K562 (cell line): ENCODE data around the gene FGF21. TPM values are rescaled to one million over a fixed set of nuclear protein-coding genes. Genes with fewer than 3 reads are reported as not detected.

Experiments
- BRF1 ChIP-seq: IDR thresholded peaks from 3 replicates; pipeline ENCODE4 v1.6.1; 2011; ENCODE audit warnings: borderline replicate concordance, mild to moderate bottlenecking; ENCODE audit not compliant: insufficient read length; ENCODE audit errors: extremely low read depth
- CBX8 ChIP-seq: fragments of 200-600 bp; sonication (generic); IDR thresholded peaks from 2 replicates; pipeline ENCODE4 v1.6.1; 2012; ENCODE audit warnings: borderline replicate concordance, mixed run types, low read depth, mild to moderate bottlenecking, moderate library complexity, mixed read lengths, low read length, control low read depth, inconsistent platforms; ENCODE audit not compliant: poor library complexity, severe bottlenecking; ENCODE audit errors: extremely low read depth
- CHCHD3 ChIP-seq: fragments of 250-450 bp; sonication (Bioruptor Pico); IDR thresholded peaks from 2 replicates; pipeline ENCODE4 v2.1.2; 2022; ENCODE audit warnings: mild to moderate bottlenecking
- COPS2 ChIP-seq: fragments of 450-650 bp; conservative IDR thresholded peaks from 2 replicates; pipeline ENCODE4 v1.6.1; 2016; ENCODE audit warnings: mild to moderate bottlenecking, moderate library complexity
- ELF1 ChIP-seq: fragments of 200-800 bp; sonication (Bioruptor generic); IDR thresholded peaks from 2 replicates; pipeline ENCODE4 v1.6.1; 2016; ENCODE audit warnings: missing genetic modification characterization, missing compliant biosample characterization
- EP300 ChIP-seq: IDR thresholded peaks from 2 replicates; pipeline ENCODE4 v1.6.1; 2012; ENCODE audit warnings: low read length, improper control_type of control experiment
- FOXJ3 ChIP-seq: sonication (generic); formaldehyde crosslinking; IDR thresholded peaks from 2 replicates; pipeline ENCODE4 v1.4.0; 2020; ENCODE audit warnings: mild to moderate bottlenecking, missing genetic modification reagents
- GATAD2B ChIP-seq: fragments of 450-650 bp; IDR thresholded peaks from 2 replicates; pipeline ENCODE4 v1.6.1; 2017; ENCODE audit warnings: mild to moderate bottlenecking, borderline replicate concordance
- HNRNPLL ChIP-seq: fragments of 200-400 bp; formaldehyde crosslinking; IDR thresholded peaks from 2 replicates; pipeline ENCODE4 v1.6.1; 2017; ENCODE audit warnings: low read length, low read depth, mild to moderate bottlenecking; ENCODE audit not compliant: poor library complexity, severe bottlenecking
- MAFF ChIP-seq: IDR thresholded peaks from 2 replicates; pipeline ENCODE4 v1.6.1; 2012; ENCODE audit warnings: low read length, improper control_type of control experiment
- MAFG ChIP-seq: fragments of 450-650 bp; conservative IDR thresholded peaks from 2 replicates; pipeline ENCODE4 v1.6.1; 2016; ENCODE audit warnings: missing genetic modification characterization, missing compliant biosample characterization
- MEF2A ChIP-seq: IDR thresholded peaks from 2 replicates; pipeline ENCODE4 v1.6.1; 2011; ENCODE audit warnings: low read depth, mild to moderate bottlenecking, low read length, moderate library complexity; ENCODE audit not compliant: control insufficient read depth
- NR2C1 ChIP-seq, 2 experiments: fragments of 450-650 bp; IDR thresholded peaks; 2 replicates each; pipeline ENCODE4 v1.6.1; 2017; ENCODE audit warnings: mild to moderate bottlenecking in 2 of 2, antibody characterized with exemption in 1 of 2, inconsistent platforms in 1 of 2, missing compliant biosample characterization in 1 of 2, missing genetic modification characterization in 1 of 2
- PHF8 ChIP-seq: fragments of 200-600 bp; sonication (generic); IDR thresholded peaks from 2 replicates; pipeline ENCODE4 v1.6.1; 2012; ENCODE audit warnings: mixed run types, mild to moderate bottlenecking, inconsistent platforms, low read length, moderate library complexity, borderline replicate concordance
- SMC3 ChIP-seq: conservative IDR thresholded peaks from 2 replicates; pipeline ENCODE4 v1.6.1; 2011; ENCODE audit warnings: low read depth, low read length, improper control_type of control experiment; ENCODE audit not compliant: insufficient read depth
- TBL1XR1 ChIP-seq, 2 experiments: IDR thresholded peaks; 2 replicates each; pipeline ENCODE4 v1.6.1; 2012; ENCODE audit warnings: improper control_type of control experiment in 2 of 2, low read length in 2 of 2, mild to moderate bottlenecking in 1 of 2
- TEAD4 ChIP-seq, 2 experiments: sonication (generic) in 1 of 2; formaldehyde crosslinking in 1 of 2; IDR thresholded peaks; 2 replicates each; pipeline versions ENCODE4 v1.6.1 to v1.8.0; 2012 to 2022; ENCODE audit warnings: borderline replicate concordance in 1 of 2, inconsistent platforms in 1 of 2, low read length in 1 of 2, mild to moderate bottlenecking in 1 of 2, missing genetic modification reagents in 1 of 2
- ZBTB8A ChIP-seq: fragments of 450-650 bp; IDR thresholded peaks from 2 replicates; pipeline ENCODE4 v1.6.1; 2018; ENCODE audit warnings: mild to moderate bottlenecking, moderate library complexity; ENCODE audit not compliant: partially characterized antibody
- ZC3H11A ChIP-seq: IDR thresholded peaks from 2 replicates; pipeline ENCODE4 v1.6.1; 2012; ENCODE audit warnings: low read depth, low read length, improper control_type of control experiment
- ZFP30 ChIP-seq: fragments of 250-450 bp; sonication (Bioruptor Pico); IDR thresholded peaks from 2 replicates; pipeline ENCODE4 v1.8.0; 2022; ENCODE audit warnings: moderate library complexity, mild to moderate bottlenecking, inconsistent platforms, borderline replicate concordance
- ZNF551 ChIP-seq: fragments of 250-450 bp; sonication (Bioruptor Pico); IDR thresholded peaks from 2 replicates; pipeline ENCODE4 v1.5.0; 2021; ENCODE audit warnings: mild to moderate bottlenecking, moderate library complexity
- ZNF57 ChIP-seq: fragments of 450-650 bp; formaldehyde crosslinking; IDR thresholded peaks from 2 replicates; pipeline ENCODE4 v1.4.0; 2020; ENCODE audit warnings: mild to moderate bottlenecking, moderate library complexity
- ZNF592 ChIP-seq: fragments of 450-650 bp; IDR thresholded peaks from 2 replicates; pipeline ENCODE4 v1.6.1; 2017; ENCODE audit warnings: antibody characterized with exemption, mild to moderate bottlenecking
- polyA plus RNA-seq, 8 experiments: library from polyadenylated mRNA; depleted of rRNA in 4 of 8; stranded (reverse) in 5 of 8; unstranded in 3 of 8; fragments of >200 nt; fragmentation: Nextera tagmentation in 2 of 8; fragmentation: Illumina TruSeq in 1 of 8; extraction: Ambion mirVana in 2 of 8; extraction: Trizol in 1 of 8; gene quantifications; 2 replicates each; pipeline versions ENCODE4 v1.2.1 to v1.2.3, GENCODE V29; 2011 to 2014; ENCODE audit warnings: inconsistent platforms in 1 of 8, missing spikeins in 1 of 8
- total RNA-seq, 7 experiments: library from RNA; depleted of rRNA in 6 of 7; stranded (reverse); fragments of >200 nt in 6 of 7; fragmentation: Illumina TruSeq in 2 of 7; extraction: Trizol in 2 of 7; gene quantifications; 2 replicates each; pipeline versions ENCODE4 v1.2.1 to v1.2.3, GENCODE V29; 2011 to 2021; ENCODE audit warnings: low replicate concordance in 1 of 7
- TF ChIP-seq, protein P1 (sequence below): sonication (generic); formaldehyde crosslinking; IDR thresholded peaks from 2 replicates; pipeline ENCODE4 v1.9.0; 2022; ENCODE audit warnings: mild to moderate bottlenecking, missing genetic modification reagents

Gene FGF21
- total and polyA plus RNA-seq, 9 of the 15 experiments (the other 6 are each of a cell fraction or from before 2014, with no cell fraction given): 0.04 to 0.77 (median 0.09) TPM; not detected in 6

- TF ChIP-seq ZC3H11A (no peak), ZBTB8A (no peak), EP300 (no peak), ZNF57 (CRISPR knock-in tag) (no peak), HNRNPLL (no peak), TBL1XR1 (IDR thresholded peaks at IDR 0.05; ENCODE audit: low read length in 2 of 2) (no peak), SMC3 (no peak), CBX8 (no peak), ZNF551 (no peak), MEF2A (no peak), PHF8 (no peak), ZFP30 (CRISPR knock-in tag) (no peak), TEAD4 (IDR thresholded peaks at IDR 0.05; ENCODE audit: low read length) (no peak), TEAD4 (CRISPR knock-in tag; IDR thresholded peaks at IDR 0.05; ENCODE audit: borderline replicate concordance) (no peak), MAFF (no peak), CHCHD3 (CRISPR knock-in tag) (no peak), NR2C1 (IDR thresholded peaks at IDR 0.05) (no peak), NR2C1 (tag; IDR thresholded peaks at IDR 0.05) (peak; percentile 49; the same call in 1 of the 2 replicates), BRF1 (no peak), MAFG (tag) (no peak), COPS2 (no peak), GATAD2B (no peak), FOXJ3 (no peak), ELF1 (no peak), ZNF592 (peak; percentile 91)
- TF ChIP-seq, protein P1, sequence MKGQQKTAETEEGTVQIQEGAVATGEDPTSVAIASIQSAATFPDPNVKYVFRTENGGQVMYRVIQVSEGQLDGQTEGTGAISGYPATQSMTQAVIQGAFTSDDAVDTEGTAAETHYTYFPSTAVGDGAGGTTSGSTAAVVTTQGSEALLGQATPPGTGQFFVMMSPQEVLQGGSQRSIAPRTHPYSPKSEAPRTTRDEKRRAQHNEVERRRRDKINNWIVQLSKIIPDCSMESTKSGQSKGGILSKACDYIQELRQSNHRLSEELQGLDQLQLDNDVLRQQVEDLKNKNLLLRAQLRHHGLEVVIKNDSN (CRISPR knock-in tag): no peak
Observed at GRCh38 chr19:48745208-48745995, 9.9 kb upstream of the FGF21 start (continued).
